ENCODE measurements around the gene KCNMA1. TPM values are rescaled to one million over a fixed set of nuclear protein-coding genes. Genes with fewer than 3 reads are reported as not detected.

KCNMA1 gene
- total RNA-seq, 1 experiment from 2014 or later: 31.3 TPM

GRCh38 chr10:77051837-77052236 is 585.8 kb downstream of the KCNMA1 start:
- Histone ChIP-seq H3K9me3 (ENCODE audit: low read length) (no peaks in the 10 kb centered on the region), H3K9ac (ENCODE audit: low read length) (no peak overlapping the region), H3K9me2 (replicated peaks; ENCODE audit: insufficient read depth, low read length) (no peaks in the 10 kb centered on the region), H3K27ac (ENCODE audit: low read length) (no peak overlapping the region), H3K79me2 (ENCODE audit: low read length) (no peaks in the 10 kb centered on the region), H3K27me3 (ENCODE audit: low read length) (no peaks in the 10 kb centered on the region), H4K20me1 (ENCODE audit: insufficient read depth, low read depth, low read length) (0 out of 2 replicates have a peak, but pooled peaks cover 3% of the 10 kb centered on the region), H3K4me2 (ENCODE audit: low read depth, low read length, poor library complexity, severe bottlenecking) (no peak overlapping the region), H3K36me3 (ENCODE audit: insufficient read depth, low read length) (no peaks in the 10 kb centered on the region), H3K4me3 (ENCODE audit: low read length) (no peak overlapping the region), H2AFZ (ENCODE audit: low read length) (no peak overlapping the region), H3K4me1 (ENCODE audit: low read length) (no peaks in the 10 kb centered on the region)
- DNase-seq: no peak

DNA sequence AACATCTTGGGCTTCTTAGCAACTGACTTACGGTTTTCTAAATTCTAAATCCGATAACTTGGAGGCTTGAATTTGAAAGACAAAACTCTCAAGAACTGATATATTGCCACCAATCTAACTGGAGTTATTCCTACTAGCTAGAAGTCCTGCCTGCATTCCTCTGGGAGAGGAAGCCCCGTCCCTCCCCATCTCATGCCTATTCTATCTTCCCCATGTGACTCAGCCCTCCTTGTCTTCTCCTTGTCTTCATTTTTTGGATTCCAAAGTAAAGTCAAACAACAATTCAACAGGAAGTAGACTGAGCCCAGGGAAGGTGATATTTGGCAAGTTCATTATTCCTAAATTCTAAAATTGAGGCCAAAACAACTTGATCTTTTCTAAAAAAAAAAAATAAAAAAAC is 587.7 kb downstream of the KCNMA1 start:
- H3K27ac ChIP-seq (ENCODE audit: low read length): no peak overlapping the region
- H3K4me1 ChIP-seq (ENCODE audit: low read length): no peaks in the 10 kb centered on the region
- H3K9me2 ChIP-seq (replicated peaks; ENCODE audit: insufficient read depth, low read length): no peaks in the 10 kb centered on the region
- H3K79me2 ChIP-seq (ENCODE audit: low read length): no peaks in the 10 kb centered on the region
- DNase-seq: no peak
- no peak overlapping the region for H3K4me3 ChIP-seq (ENCODE audit: low read length)
- H3K9me3 ChIP-seq (ENCODE audit: low read length): no peaks in the 10 kb centered on the region
- H3K9ac ChIP-seq (ENCODE audit: low read length): no peak overlapping the region
- H2AFZ ChIP-seq (ENCODE audit: low read length): no peak overlapping the region
- H3K4me2 ChIP-seq (ENCODE audit: low read depth, low read length, poor library complexity, severe bottlenecking): no peak overlapping the region
- no peaks in the 10 kb centered on the region for H3K27me3 ChIP-seq (ENCODE audit: low read length)
- no peaks in the 10 kb centered on the region for H3K36me3 ChIP-seq (ENCODE audit: insufficient read depth, low read length)
- H4K20me1 ChIP-seq (ENCODE audit: insufficient read depth, low read depth, low read length): 0 out of 2 replicates have a peak, but pooled peaks cover 3% of the 10 kb centered on the region

GRCh38 chr10:77049146-77049545 is 588.5 kb downstream of the KCNMA1 start:
- Histone ChIP-seq H4K20me1 (ENCODE audit: insufficient read depth, low read depth, low read length) (0 out of 2 replicates have a peak, but pooled peaks cover 3% of the 10 kb centered on the region), H3K4me1 (ENCODE audit: low read length) (no peaks in the 10 kb centered on the region), H2AFZ (ENCODE audit: low read length) (no peak overlapping the region), H3K36me3 (ENCODE audit: insufficient read depth, low read length) (no peaks in the 10 kb centered on the region), H3K27me3 (ENCODE audit: low read length) (no peaks in the 10 kb centered on the region), H3K27ac (ENCODE audit: low read length) (no peak overlapping the region), H3K4me2 (ENCODE audit: low read depth, low read length, poor library complexity, severe bottlenecking) (no peak overlapping the region), H3K9me2 (replicated peaks; ENCODE audit: insufficient read depth, low read length) (no peaks in the 10 kb centered on the region), H3K79me2 (ENCODE audit: low read length) (no peaks in the 10 kb centered on the region), H3K9ac (ENCODE audit: low read length) (no peak overlapping the region), H3K4me3 (ENCODE audit: low read length) (no peak overlapping the region), H3K9me3 (ENCODE audit: low read length) (no peaks in the 10 kb centered on the region)
- no peak for DNase-seq

DNA sequence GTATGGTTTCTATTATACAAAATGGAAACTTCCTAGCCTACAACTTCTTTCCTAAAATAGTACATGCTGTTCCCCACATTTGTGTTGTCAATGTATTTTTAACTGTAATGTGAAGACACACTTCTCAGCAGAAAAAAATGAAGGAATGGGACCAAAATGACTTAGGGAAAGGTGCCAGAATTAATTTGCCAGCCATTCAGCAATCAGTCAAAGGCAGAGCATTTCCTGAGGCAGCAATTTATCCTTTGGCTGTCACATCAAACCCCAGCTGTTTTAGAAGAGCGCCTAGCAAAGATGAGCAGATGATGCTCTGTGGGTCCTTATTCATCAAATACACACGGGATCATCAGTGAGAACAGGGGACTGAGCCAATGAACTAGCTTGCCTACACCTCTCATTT is 592.5 kb downstream of the KCNMA1 start:
- Histone ChIP-seq H3K4me3 (ENCODE audit: low read length) (no peak overlapping the region), H3K27me3 (ENCODE audit: low read length) (no peaks in the 10 kb centered on the region), H3K27ac (ENCODE audit: low read length) (no peak overlapping the region), H3K9ac (ENCODE audit: low read length) (no peak overlapping the region), H3K79me2 (ENCODE audit: low read length) (no peaks in the 10 kb centered on the region), H3K4me2 (ENCODE audit: low read depth, low read length, poor library complexity, severe bottlenecking) (no peak overlapping the region), H3K9me2 (replicated peaks; ENCODE audit: insufficient read depth, low read length) (no peaks in the 10 kb centered on the region), H3K36me3 (ENCODE audit: insufficient read depth, low read length) (no peaks in the 10 kb centered on the region), H3K9me3 (ENCODE audit: low read length) (no peaks in the 10 kb centered on the region), H4K20me1 (ENCODE audit: insufficient read depth, low read depth, low read length) (0 out of 2 replicates have a peak, but pooled peaks cover 3% of the 10 kb centered on the region), H2AFZ (ENCODE audit: low read length) (no peak overlapping the region), H3K4me1 (ENCODE audit: low read length) (no peaks in the 10 kb centered on the region)
- DNase-seq: no peak

- Histone ChIP-seq H3K27me3 (ENCODE audit: low read length) (no peaks in the 10 kb centered on the region), H3K9me3 (ENCODE audit: low read length) (no peaks in the 10 kb centered on the region), H3K9ac (ENCODE audit: low read length) (no peak overlapping the region), H3K9me2 (replicated peaks; ENCODE audit: insufficient read depth, low read length) (no peaks in the 10 kb centered on the region), H4K20me1 (ENCODE audit: insufficient read depth, low read depth, low read length) (no peaks in the 10 kb centered on the region), H3K36me3 (ENCODE audit: insufficient read depth, low read length) (no peaks in the 10 kb centered on the region), H2AFZ (ENCODE audit: low read length) (no peak overlapping the region), H3K4me3 (ENCODE audit: low read length) (no peak overlapping the region), H3K4me2 (ENCODE audit: low read depth, low read length, poor library complexity, severe bottlenecking) (no peak overlapping the region), H3K27ac (ENCODE audit: low read length) (no peak overlapping the region), H3K79me2 (ENCODE audit: low read length) (no peaks in the 10 kb centered on the region), H3K4me1 (ENCODE audit: low read length) (no peaks in the 10 kb centered on the region)
- DNase-seq: no peak
Observed at GRCh38 chr10:77043420-77043763, 594.2 kb downstream of the KCNMA1 start.

DNA sequence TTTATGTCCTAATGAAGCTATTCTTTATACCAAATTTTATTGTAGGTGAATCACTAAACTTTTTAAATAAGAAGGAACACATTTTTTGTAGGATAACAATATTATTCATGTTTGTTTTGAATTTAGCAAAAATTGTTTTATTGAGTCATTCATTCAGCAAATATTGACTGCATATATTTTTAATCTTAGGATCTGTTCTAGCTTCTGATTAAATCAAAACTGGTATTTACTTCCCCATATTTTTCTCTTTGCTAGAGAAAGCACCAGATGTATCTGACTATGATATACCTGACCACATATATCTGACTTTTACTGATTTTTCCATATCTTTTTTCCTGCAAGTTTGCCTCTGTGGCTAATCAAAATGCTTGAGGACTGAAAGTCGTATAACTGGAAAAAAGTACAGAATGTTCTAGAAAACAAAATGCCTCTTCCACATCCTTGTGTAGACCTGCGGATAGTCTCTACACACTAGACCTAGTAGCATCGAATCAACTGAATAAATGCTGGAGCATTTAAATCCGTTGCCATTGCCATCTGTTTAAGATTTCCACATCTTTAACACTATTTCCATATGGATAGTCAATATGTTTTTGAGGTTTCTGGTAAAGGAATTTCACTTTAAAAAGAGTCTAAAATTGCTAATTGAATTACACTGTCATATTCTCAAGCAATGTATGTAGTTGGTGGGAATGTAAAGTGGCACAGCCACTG is 594.7 kb downstream of the KCNMA1 start:
- H3K4me1 ChIP-seq (ENCODE audit: low read length): no peaks in the 10 kb centered on the region
- H3K4me2 ChIP-seq (ENCODE audit: low read depth, low read length, poor library complexity, severe bottlenecking): no peak overlapping the region
- H3K27me3 ChIP-seq (ENCODE audit: low read length): no peaks in the 10 kb centered on the region
- no peaks in the 10 kb centered on the region for H3K79me2 ChIP-seq (ENCODE audit: low read length)
- no peak overlapping the region for H3K4me3 ChIP-seq (ENCODE audit: low read length)
- no peaks in the 10 kb centered on the region for H4K20me1 ChIP-seq (ENCODE audit: insufficient read depth, low read depth, low read length)
- H3K9me2 ChIP-seq (replicated peaks; ENCODE audit: insufficient read depth, low read length): no peaks in the 10 kb centered on the region
- no peaks in the 10 kb centered on the region for H3K36me3 ChIP-seq (ENCODE audit: insufficient read depth, low read length)
- H2AFZ ChIP-seq (ENCODE audit: low read length): no peak overlapping the region
- no peaks in the 10 kb centered on the region for H3K9me3 ChIP-seq (ENCODE audit: low read length)
- H3K27ac ChIP-seq (ENCODE audit: low read length): no peak overlapping the region
- no peak for DNase-seq
- no peak overlapping the region for H3K9ac ChIP-seq (ENCODE audit: low read length)

DNA sequence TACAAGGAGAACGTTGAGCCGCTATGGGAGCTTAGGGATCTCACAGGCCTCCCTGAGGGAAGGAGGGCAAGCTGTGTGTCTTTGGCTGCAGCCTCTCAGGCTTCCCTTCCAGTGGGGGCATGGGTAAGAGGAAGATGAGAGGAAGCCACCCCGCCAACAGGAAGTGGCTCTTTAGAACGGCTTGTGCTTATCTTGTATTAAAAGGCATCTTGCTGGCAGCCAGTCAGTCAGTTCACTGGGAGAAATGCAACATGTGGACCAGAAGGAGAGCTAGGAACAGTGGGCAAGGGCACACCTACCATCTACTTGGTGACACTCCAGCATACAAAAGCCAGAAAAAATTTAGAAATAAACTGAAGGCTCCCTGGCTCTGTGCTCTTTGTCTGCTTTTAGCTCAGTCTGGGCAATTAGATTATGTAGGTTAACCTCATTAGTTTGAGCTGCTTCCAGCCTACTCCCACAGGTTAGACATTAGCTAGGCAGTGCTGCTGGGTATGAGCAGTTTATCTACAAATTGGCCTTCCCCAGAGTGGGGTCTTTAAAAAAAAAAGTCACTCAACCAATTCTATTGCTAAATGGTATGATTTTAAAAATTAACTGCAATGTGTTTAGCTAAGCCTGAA is 595.9 kb downstream of the KCNMA1 start:
- Histone ChIP-seq H2AFZ (ENCODE audit: low read length) (no peak overlapping the region), H3K27ac (ENCODE audit: low read length) (no peak overlapping the region), H3K9me2 (replicated peaks; ENCODE audit: insufficient read depth, low read length) (no peaks in the 10 kb centered on the region), H3K36me3 (ENCODE audit: insufficient read depth, low read length) (no peaks in the 10 kb centered on the region), H4K20me1 (ENCODE audit: insufficient read depth, low read depth, low read length) (no peaks in the 10 kb centered on the region), H3K9ac (ENCODE audit: low read length) (no peak overlapping the region), H3K27me3 (ENCODE audit: low read length) (no peaks in the 10 kb centered on the region), H3K4me2 (ENCODE audit: low read depth, low read length, poor library complexity, severe bottlenecking) (no peak overlapping the region), H3K4me3 (ENCODE audit: low read length) (no peak overlapping the region), H3K4me1 (ENCODE audit: low read length) (no peaks in the 10 kb centered on the region), H3K9me3 (ENCODE audit: low read length) (no peaks in the 10 kb centered on the region), H3K79me2 (ENCODE audit: low read length) (no peaks in the 10 kb centered on the region)
- DNase-seq: peak; percentile 46

- Histone ChIP-seq H4K20me1 (ENCODE audit: insufficient read depth, low read depth, low read length) (no peaks in the 10 kb centered on the region), H3K9me2 (replicated peaks; ENCODE audit: insufficient read depth, low read length) (no peaks in the 10 kb centered on the region), H3K27ac (ENCODE audit: low read length) (no peak overlapping the region), H3K36me3 (ENCODE audit: insufficient read depth, low read length) (no peaks in the 10 kb centered on the region), H2AFZ (ENCODE audit: low read length) (no peak overlapping the region), H3K4me3 (ENCODE audit: low read length) (no peak overlapping the region), H3K4me2 (ENCODE audit: low read depth, low read length, poor library complexity, severe bottlenecking) (no peak overlapping the region), H3K27me3 (ENCODE audit: low read length) (no peaks in the 10 kb centered on the region), H3K9ac (ENCODE audit: low read length) (no peak overlapping the region), H3K9me3 (ENCODE audit: low read length) (no peaks in the 10 kb centered on the region), H3K79me2 (ENCODE audit: low read length) (no peaks in the 10 kb centered on the region), H3K4me1 (ENCODE audit: low read length) (no peaks in the 10 kb centered on the region)
- no peak for DNase-seq
Observed at GRCh38 chr10:77038407-77038806, 599.2 kb downstream of the KCNMA1 start.
